OCI-LY7 (cell line): ENCODE data around the gene XYLT1. TPM values are rescaled to one million over a fixed set of nuclear protein-coding genes. Genes with fewer than 3 reads are reported as not detected.

ENCODE experiments used
- BruUV-seq: library from RNA; stranded (reverse); fragments of 400-500 nt; replicated peaks from 2 replicates; lab custom pipeline; 2021; lab: Mats Ljungman, UMichigan
- CTCF ChIA-PET: fragments of 300-600 bp; sonication (Branson Sonifier 250); formaldehyde crosslinking; loops from one replicate; lab custom pipeline; 2022; ENCODE audit warnings: antibody characterized with exemption; ENCODE audit not compliant: unreplicated experiment; lab: Charles Lee
- POLR2A ChIA-PET: fragments of 300-600 bp; sonication (Branson Sonifier 250); formaldehyde crosslinking; loops from one replicate; lab custom pipeline; 2022; ENCODE audit warnings: antibody characterized with exemption; lab: Charles Lee
- DNase-seq: peaks from one replicate; pipeline ENCODE4 v3.0.0-alpha.2; 2015; ENCODE audit warnings: low spot score
- H2AFZ ChIP-seq: fragments of 200-600 bp; sonication (generic), shearing (Covaris generic); 2 replicates; pipeline ENCODE4 v1.6.1; 2014; ENCODE audit warnings: mild to moderate bottlenecking, antibody characterized with exemption, low read length, moderate library complexity
- H3K27ac ChIP-seq: fragments of 200-600 bp; sonication (generic); 2 replicates; pipeline ENCODE4 v1.5.1; 2014; ENCODE audit warnings: mixed run types, low read depth, mild to moderate bottlenecking, moderate library complexity, low read length, inconsistent platforms; ENCODE audit not compliant: poor library complexity, severe bottlenecking
- H3K36me3 ChIP-seq: fragments of 200-600 bp; sonication (generic); 2 replicates; pipeline ENCODE4 v1.6.1; 2014; ENCODE audit warnings: mild to moderate bottlenecking, antibody characterized with exemption, low read length, moderate library complexity, mixed read lengths; ENCODE audit not compliant: insufficient read depth
- H3K4me1 ChIP-seq: fragments of 200-600 bp; sonication (generic); 2 replicates; pipeline ENCODE4 v1.5.1; 2014; ENCODE audit warnings: mild to moderate bottlenecking, low read length; ENCODE audit not compliant: insufficient read depth, poor library complexity, severe bottlenecking
- H3K4me2 ChIP-seq: fragments of 200-600 bp; sonication (generic); 2 replicates; pipeline ENCODE4 v1.6.1; 2014; ENCODE audit warnings: mild to moderate bottlenecking, low read length
- H3K4me3 ChIP-seq: fragments of 200-600 bp; sonication (generic); 2 replicates; pipeline ENCODE4 v1.5.1; 2014; ENCODE audit warnings: mild to moderate bottlenecking, low read depth, low read length; ENCODE audit not compliant: poor library complexity, severe bottlenecking
- H3K79me2 ChIP-seq: fragments of 200-600 bp; sonication (generic); 2 replicates; pipeline ENCODE4 v1.6.1; 2016; ENCODE audit warnings: low read depth, mild to moderate bottlenecking, low read length, moderate library complexity, mixed read lengths; ENCODE audit not compliant: insufficient read depth
- H3K9me2 ChIP-seq: fragments of 200-600 bp; sonication (generic); 2 replicates; pipeline ENCODE4 v1.6.1; 2016; ENCODE audit warnings: mild to moderate bottlenecking, low read length, mixed read lengths; ENCODE audit not compliant: insufficient read depth
- H3K9me3 ChIP-seq: fragments of 200-600 bp; sonication (generic); 2 replicates; pipeline ENCODE4 v1.6.1; 2014; ENCODE audit warnings: mild to moderate bottlenecking, mixed run types, low read length, mixed read lengths
- H4K20me1 ChIP-seq: fragments of 200-600 bp; sonication (generic); 2 replicates; pipeline ENCODE4 v1.6.1; 2014; ENCODE audit warnings: mild to moderate bottlenecking, antibody characterized with exemption, low read length, moderate library complexity, mixed read lengths; ENCODE audit not compliant: insufficient read depth
- CTCF ChIP-seq: fragments of 200-600 bp; sonication (generic); conservative IDR thresholded peaks from 2 replicates; pipeline ENCODE4 v1.5.1; 2014; ENCODE audit warnings: mild to moderate bottlenecking, antibody characterized with exemption, low read length, moderate library complexity, mixed read lengths
- EZH2phosphoT487 ChIP-seq: fragments of 200-600 bp; sonication (generic); IDR thresholded peaks from 2 replicates; pipeline ENCODE4 v1.6.1; 2018; ENCODE audit warnings: low read depth, borderline replicate concordance, mild to moderate bottlenecking, mixed run types, antibody characterized with exemption, low read length, moderate library complexity, mixed read lengths
- intact Hi-C: fragments of 100-400 bp; cut with micrococcal nuclease; formaldehyde crosslinking; loops from one replicate; pipeline ENCODE4 v1.10.0; 2022; ENCODE audit not compliant: unreplicated experiment
- total RNA-seq, 2 experiments: library from RNA; depleted of rRNA in 1 of 2; stranded (reverse); fragments of >200 nt in 1 of 2; shearing (Covaris generic) in 1 of 2; gene quantifications; 2 replicates each; pipeline ENCODE4 v1.2.3, GENCODE V29; 2014 to 2022

The XYLT1 gene
- total RNA-seq, 2 experiments from 2014 or later: 36.3 to 50.0 TPM

DNA sequence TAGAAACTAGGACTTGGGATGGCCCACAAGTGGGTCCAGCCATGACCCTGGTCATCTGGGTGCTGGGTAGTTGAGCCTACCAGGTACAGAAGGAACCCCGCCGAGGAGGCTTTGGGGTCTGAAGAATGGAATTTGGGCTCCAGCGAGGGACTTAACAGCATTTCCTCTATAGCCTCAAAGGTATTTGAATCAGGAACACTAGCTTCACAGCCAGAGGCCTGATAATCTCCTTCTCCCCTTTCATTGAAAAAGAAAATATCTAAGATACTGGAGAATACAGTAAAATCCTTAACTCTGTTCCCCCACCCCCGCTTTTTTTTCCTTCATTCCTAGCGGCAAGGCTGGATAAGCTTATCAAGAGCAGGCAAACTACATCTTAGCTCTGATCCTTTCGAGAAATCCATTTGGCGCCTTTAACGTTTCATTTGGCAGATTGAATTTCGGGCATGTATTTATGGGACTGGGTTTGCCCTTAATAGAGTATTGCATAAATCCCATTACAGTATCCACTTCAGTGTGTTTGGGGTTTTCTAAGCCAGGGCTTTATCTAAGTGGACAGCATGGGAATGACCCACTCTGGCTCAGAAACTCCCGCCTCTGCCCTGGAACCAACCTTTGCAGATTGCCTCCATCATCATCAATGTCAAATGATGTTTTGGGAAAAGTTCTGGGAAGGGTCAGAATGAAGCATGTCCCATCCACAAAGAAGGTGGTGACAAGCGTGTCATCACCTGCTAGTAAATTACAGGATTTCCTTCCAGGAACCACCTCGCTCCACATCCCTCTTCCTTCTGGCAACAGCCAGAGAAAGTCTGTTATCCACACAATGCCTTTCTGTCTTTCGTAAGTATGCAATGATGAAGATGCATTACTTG, 36.9 kb downstream of the XYLT1 start:
- CTCF ChIA-PET: no interaction called here
- BruUV-seq: no TSS peak
- 0 out of 2 replicates have a peak, but pooled peaks cover 12% of the 10 kb centered on the region for H4K20me1 ChIP-seq

DNA sequence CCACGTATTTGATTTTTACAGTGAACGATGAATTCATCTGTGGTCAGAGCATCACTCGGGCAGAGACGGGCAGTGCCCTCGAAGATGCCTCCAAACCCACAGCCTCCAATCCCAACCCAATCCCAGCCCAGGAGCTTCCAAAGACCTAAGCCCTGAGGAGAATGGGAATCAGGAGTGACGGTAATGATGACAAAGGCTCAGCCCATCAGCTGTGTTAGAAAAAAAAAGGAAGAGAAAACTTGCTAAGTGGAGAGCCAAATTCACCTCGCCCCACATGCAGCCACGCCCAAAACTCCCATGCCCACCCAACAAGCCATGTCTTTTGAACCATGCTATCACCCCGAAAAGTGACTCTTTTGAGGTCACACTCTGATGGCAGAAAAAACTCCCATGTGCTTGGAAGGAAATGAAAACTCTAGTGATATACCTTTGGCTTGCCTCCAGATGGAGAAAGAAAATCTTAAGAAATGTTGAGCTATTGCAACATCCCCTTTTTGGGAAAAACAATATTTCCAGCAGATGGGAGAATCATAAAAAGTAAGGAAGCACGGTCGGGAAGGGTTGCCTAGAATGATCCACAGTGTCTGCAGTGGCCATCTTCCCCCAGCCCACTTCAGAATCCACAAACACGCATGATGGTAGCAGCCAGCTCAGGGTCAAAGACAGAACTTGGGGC, 37.7 kb downstream of the XYLT1 start:
- Histone ChIP-seq H2AFZ (no peak overlapping the region), H3K9me2 (no peaks in the 10 kb centered on the region), H3K79me2 (peaks cover 24% of the 10 kb centered on the region; the same call in 1 of the 2 replicates), H3K36me3 (peaks cover 36% of the 10 kb centered on the region; the same call in 1 of the 2 replicates), H3K9me3 (no peaks in the 10 kb centered on the region), H3K4me1 (peaks cover 36% of the 10 kb centered on the region), H3K4me2 (no peak overlapping the region), H3K27ac (no peak overlapping the region), H3K4me3 (no peak overlapping the region), H4K20me1 (0 out of 2 replicates have a peak, but pooled peaks cover 12% of the 10 kb centered on the region)
- no TSS peak for BruUV-seq
- intact Hi-C loops: no loop called here
- CTCF ChIA-PET: no interaction called here
- no peak for DNase-seq
- TF ChIP-seq CTCF: no peak
- TF ChIP-seq EZH2phosphoT487: no peak
- POLR2A ChIA-PET: interaction anchor here (0.6 to 1.1 kb wide), 3 partner anchors 13 to 116 kb away, joined by 3 to 5 read pairs (median 3); no protein-coding TSS in a partner anchor

More for the DNA sequence above, 36.9 kb downstream of the XYLT1 start:
- H3K27ac ChIP-seq: no peak overlapping the region
- H3K9me2 ChIP-seq: no peaks in the 10 kb centered on the region
- no peak overlapping the region for H2AFZ ChIP-seq
- peak overlapping the region; percentile 48; the same call in 1 of the 2 replicates for H3K4me2 ChIP-seq
- no peak for DNase-seq
- H3K4me3 ChIP-seq: no peak overlapping the region
- H3K79me2 ChIP-seq: peaks cover 24% of the 10 kb centered on the region; the same call in 1 of the 2 replicates
- H3K9me3 ChIP-seq: no peaks in the 10 kb centered on the region
- TF ChIP-seq CTCF (no peak), EZH2phosphoT487 (no peak)
- peaks cover 36% of the 10 kb centered on the region for H3K4me1 ChIP-seq
- peaks cover 42% of the 10 kb centered on the region for H3K36me3 ChIP-seq
- POLR2A ChIA-PET: interaction anchor here (0.7 to 2.1 kb wide), 7 partner anchors 12 to 156 kb away, joined by 3 to 11 read pairs (median 3); no protein-coding TSS in a partner anchor
- intact Hi-C loops: no loop called here
